Testis (tissue), 3 donors: ENCODE measurements around the gene MMP11. TPM values are rescaled to one million over a fixed set of nuclear protein-coding genes. Genes with fewer than 3 reads are reported as not detected.

ENCODE experiments used
- DNase-seq: peaks from one replicate; pipeline ENCODE4 v3.0.0-alpha.2; 2019
- H3K27ac ChIP-seq, 2 donors: fragments of 200-600 bp; sonication (generic); one replicate each; pipeline ENCODE4 v1.5.1; 2019
- H3K27me3 ChIP-seq: fragments of 200-600 bp; sonication (generic); one replicate; pipeline ENCODE4 v1.5.1; 2019
- H3K36me3 ChIP-seq: fragments of 200-600 bp; sonication (generic); one replicate; pipeline ENCODE4 v1.5.1; 2017; ENCODE audit warnings: low read depth; ENCODE audit errors: missing control alignments
- H3K4me1 ChIP-seq: fragments of 200-600 bp; sonication (generic); one replicate; pipeline ENCODE4 v1.5.1; 2019
- H3K4me3 ChIP-seq, 2 donors: fragments of 200-600 bp; sonication (generic); one replicate each; pipeline ENCODE4 v1.5.1; 2017 to 2019
- H3K9me3 ChIP-seq: fragments of 200-600 bp; sonication (generic); one replicate; pipeline ENCODE4 v1.5.1; 2017
- POLR2A ChIP-seq: fragments of 450-650 bp; IDR thresholded peaks from one replicate; pipeline ENCODE4 v1.6.1; 2017; ENCODE audit warnings: antibody characterized with exemption, mild to moderate bottlenecking, moderate library complexity
- WGBS, 2 donors: methylation state at CpG; one replicate each; pipeline ENCODE4 v1.1.5; 2018; 5-methylcytosine and 5-hydroxymethylcytosine counted together
- intact Hi-C: fragments of 100-400 bp; cut with DNase I; formaldehyde crosslinking; loops from one replicate; pipeline ENCODE4 v1.15.1; 2023; ENCODE audit warnings: low total_unique reads
- polyA plus RNA-seq: library from polyadenylated mRNA; stranded (reverse); fragments of 350-450 nt; fragmentation: Illumina TruSeq; extraction: RNeasy Lipid Tissue Mini Kit (QIAGEN cat#74804); gene quantifications from one replicate; pipeline ENCODE4 v1.2.3, GENCODE V29; 2014; ENCODE audit warnings: low read depth, low replicate concordance; ENCODE audit not compliant: insufficient read depth
- total RNA-seq, 2 donors: library from RNA; depleted of rRNA; stranded (reverse); fragments of >200 nt; gene quantifications; one replicate each; pipeline ENCODE4 v1.2.3, GENCODE V29; 2016
- TF ChIP-seq, protein P1 (sequence below), 3 experiments: fragments of 450-650 bp in 2 of 3; fragments of 200-600 bp in 1 of 3; sonication (generic) in 1 of 3; IDR thresholded peaks; one replicate each; pipeline ENCODE4 v1.5.1; 2016 to 2019; ENCODE audit warnings: antibody characterized with exemption in 3 of 3, mild to moderate bottlenecking in 2 of 3, moderate library complexity in 1 of 3

MMP11 gene
- total and polyA plus RNA-seq, 3 donors from 2014 or later = 13.6 to 36.1 (median 32.4) TPM

- Histone ChIP-seq H3K36me3 (no peaks in the 10 kb centered on the region), H3K27me3 (no peaks in the 10 kb centered on the region), H3K4me1 (peaks cover 5% of the 10 kb centered on the region), H3K4me3 (peak overlapping the region; percentile 64 to 81), H3K9me3 (no peaks in the 10 kb centered on the region), H3K27ac (peak overlapping the region in 1 of 2 donors; percentile 88)
- WGBS, 2 donors = 6 to 16% methylated on average over 5 of the region's 5 CpGs
- TF ChIP-seq, protein P1, sequence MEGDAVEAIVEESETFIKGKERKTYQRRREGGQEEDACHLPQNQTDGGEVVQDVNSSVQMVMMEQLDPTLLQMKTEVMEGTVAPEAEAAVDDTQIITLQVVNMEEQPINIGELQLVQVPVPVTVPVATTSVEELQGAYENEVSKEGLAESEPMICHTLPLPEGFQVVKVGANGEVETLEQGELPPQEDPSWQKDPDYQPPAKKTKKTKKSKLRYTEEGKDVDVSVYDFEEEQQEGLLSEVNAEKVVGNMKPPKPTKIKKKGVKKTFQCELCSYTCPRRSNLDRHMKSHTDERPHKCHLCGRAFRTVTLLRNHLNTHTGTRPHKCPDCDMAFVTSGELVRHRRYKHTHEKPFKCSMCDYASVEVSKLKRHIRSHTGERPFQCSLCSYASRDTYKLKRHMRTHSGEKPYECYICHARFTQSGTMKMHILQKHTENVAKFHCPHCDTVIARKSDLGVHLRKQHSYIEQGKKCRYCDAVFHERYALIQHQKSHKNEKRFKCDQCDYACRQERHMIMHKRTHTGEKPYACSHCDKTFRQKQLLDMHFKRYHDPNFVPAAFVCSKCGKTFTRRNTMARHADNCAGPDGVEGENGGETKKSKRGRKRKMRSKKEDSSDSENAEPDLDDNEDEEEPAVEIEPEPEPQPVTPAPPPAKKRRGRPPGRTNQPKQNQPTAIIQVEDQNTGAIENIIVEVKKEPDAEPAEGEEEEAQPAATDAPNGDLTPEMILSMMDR (IDR thresholded peaks at IDR 0.05) = no peak
- TF ChIP-seq POLR2A = no peak
- DNase-seq = no peak
- intact Hi-C loops = no loop called here
Measured at GRCh38 chr22:23750367-23750713, 22.3 kb upstream of the MMP11 start.

DNA sequence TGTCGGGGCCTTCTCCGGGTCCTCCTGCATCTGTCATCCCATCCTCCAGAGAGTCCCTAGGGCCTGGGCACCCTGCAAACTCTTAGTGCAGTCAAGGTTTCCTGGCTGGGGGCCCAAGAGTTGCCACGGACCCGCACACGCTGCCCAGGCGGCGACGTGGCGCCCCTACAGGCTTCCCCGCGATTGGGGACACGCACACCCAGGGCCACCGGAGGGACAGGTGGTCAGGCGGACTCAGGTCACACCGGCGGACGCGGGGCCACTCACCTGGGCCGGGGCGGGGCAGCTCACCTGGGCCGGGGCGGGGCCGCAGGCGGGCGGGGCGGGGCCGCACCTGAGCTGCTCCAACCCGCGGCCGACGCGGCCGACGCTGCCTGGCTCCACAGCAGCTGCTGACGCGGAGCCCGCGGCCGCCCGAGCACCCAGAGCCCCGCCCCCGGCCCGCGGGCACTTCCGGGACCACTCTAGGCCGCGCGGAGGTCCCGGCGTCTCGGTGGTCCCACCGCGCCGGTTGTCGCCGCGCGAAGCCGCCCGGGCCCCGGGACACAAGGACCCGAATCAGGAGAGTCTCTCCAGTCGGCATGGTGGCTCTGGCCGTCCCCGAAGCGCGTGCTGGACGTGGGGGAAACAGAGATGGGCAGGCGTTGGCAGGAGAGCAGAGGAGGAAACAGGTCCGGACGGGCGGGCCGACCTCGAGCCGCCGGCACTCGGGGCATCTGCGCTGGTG lies 21.8 kb upstream of the MMP11 start, which contains the start of gene ZNF70:
ZNF70 (minus strand) TSS at position 399 of the 727 bp plus-strand sequence. CDS start 5,972 bp downstream, outside the sequence.
- TF ChIP-seq, protein P1 (IDR thresholded peaks at IDR 0.05) = no peak
- peak; percentile 19 for TF ChIP-seq POLR2A
- intact Hi-C loops = no loop called here
- no peaks in the 10 kb centered on the region for H3K27me3 ChIP-seq
- H3K36me3 ChIP-seq = no peaks in the 10 kb centered on the region
- DNase-seq = peak; percentile 95
- peak within 1 kb of the TSS; percentile 60 to 88 for H3K27ac ChIP-seq
- WGBS, 2 donors = 0% methylated on average over 2 to 71 of the region's 78 CpGs
- peak within 1 kb of the TSS; percentile 64 to 81 for H3K4me3 ChIP-seq
- peaks cover 5% of the 10 kb centered on the region for H3K4me1 ChIP-seq
- H3K9me3 ChIP-seq = no peaks in the 10 kb centered on the region

GRCh38 chr22:23751441-23751996 lies 21.1 kb upstream of the MMP11 start:
- intact Hi-C loops = no loop called here
- DNase-seq = peak; percentile 62
- no peak for TF ChIP-seq POLR2A
- TF ChIP-seq, protein P1 (IDR thresholded peaks at IDR 0.05) = no peak
- Histone ChIP-seq H3K9me3 (no peaks in the 10 kb centered on the region), H3K27me3 (no peaks in the 10 kb centered on the region), H3K27ac (peak overlapping the region; percentile 60 to 88), H3K4me1 (peaks cover 5% of the 10 kb centered on the region), H3K4me3 (peak overlapping the region; percentile 64 to 81), H3K36me3 (no peaks in the 10 kb centered on the region)
- 25 to 38% methylated on average over 16 to 22 of the region's 22 CpGs for WGBS, 2 donors

- no peak for DNase-seq
- Histone ChIP-seq H3K4me3 (no peak overlapping the region), H3K27me3 (no peaks in the 10 kb centered on the region), H3K36me3 (no peaks in the 10 kb centered on the region), H3K4me1 (peaks cover 5% of the 10 kb centered on the region), H3K9me3 (no peaks in the 10 kb centered on the region), H3K27ac (no peak overlapping the region)
- intact Hi-C loops = no loop called here
- 79 to 86% methylated on average over 4 to 9 of the region's 9 CpGs for WGBS, 2 donors
- TF ChIP-seq, protein P1 (IDR thresholded peaks at IDR 0.05) = no peak
- no peak for TF ChIP-seq POLR2A
Measured at GRCh38 chr22:23752090-23752691, 20.5 kb upstream of the MMP11 start.
